Measurements from ENCODE around the gene NOS1AP. TPM values are rescaled to one million over a fixed set of nuclear protein-coding genes. Genes with fewer than 3 reads are reported as not detected.

The NOS1AP gene
- total RNA-seq, 1 experiment from 2014 or later: 2.6 TPM

DNA sequence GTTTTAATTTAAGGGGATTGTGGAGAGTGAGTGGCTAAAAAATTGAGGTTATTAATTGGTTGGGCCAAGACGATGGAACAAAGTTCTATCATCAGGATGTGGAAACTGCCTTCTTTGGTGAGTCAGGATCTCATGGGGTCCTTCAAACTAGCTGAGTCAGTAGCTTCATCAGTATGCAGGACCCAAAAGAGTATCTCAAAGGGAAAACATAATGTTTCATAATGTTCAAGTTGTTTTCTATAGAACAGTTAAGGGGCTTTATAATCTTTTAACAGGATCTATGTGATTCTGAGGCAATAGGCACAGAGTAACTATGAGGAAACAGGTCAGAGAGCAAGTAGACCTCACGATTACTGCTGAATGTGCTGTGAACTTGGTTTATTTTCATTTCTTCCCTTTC, 42.6 kb upstream of the NOS1AP start:
- TF ChIP-seq, protein P1, sequence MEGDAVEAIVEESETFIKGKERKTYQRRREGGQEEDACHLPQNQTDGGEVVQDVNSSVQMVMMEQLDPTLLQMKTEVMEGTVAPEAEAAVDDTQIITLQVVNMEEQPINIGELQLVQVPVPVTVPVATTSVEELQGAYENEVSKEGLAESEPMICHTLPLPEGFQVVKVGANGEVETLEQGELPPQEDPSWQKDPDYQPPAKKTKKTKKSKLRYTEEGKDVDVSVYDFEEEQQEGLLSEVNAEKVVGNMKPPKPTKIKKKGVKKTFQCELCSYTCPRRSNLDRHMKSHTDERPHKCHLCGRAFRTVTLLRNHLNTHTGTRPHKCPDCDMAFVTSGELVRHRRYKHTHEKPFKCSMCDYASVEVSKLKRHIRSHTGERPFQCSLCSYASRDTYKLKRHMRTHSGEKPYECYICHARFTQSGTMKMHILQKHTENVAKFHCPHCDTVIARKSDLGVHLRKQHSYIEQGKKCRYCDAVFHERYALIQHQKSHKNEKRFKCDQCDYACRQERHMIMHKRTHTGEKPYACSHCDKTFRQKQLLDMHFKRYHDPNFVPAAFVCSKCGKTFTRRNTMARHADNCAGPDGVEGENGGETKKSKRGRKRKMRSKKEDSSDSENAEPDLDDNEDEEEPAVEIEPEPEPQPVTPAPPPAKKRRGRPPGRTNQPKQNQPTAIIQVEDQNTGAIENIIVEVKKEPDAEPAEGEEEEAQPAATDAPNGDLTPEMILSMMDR (conservative IDR thresholded peaks at IDR 0.05; ENCODE audit: low read depth, low read length): no peak
- TF ChIP-seq EZH2phosphoT487 (IDR thresholded peaks at IDR 0.05; ENCODE audit: borderline replicate concordance, low read length) (no peak), EZH2 (IDR thresholded peaks at IDR 0.05; ENCODE audit: low read length, unreplicated experiment) (no peak)

DNA sequence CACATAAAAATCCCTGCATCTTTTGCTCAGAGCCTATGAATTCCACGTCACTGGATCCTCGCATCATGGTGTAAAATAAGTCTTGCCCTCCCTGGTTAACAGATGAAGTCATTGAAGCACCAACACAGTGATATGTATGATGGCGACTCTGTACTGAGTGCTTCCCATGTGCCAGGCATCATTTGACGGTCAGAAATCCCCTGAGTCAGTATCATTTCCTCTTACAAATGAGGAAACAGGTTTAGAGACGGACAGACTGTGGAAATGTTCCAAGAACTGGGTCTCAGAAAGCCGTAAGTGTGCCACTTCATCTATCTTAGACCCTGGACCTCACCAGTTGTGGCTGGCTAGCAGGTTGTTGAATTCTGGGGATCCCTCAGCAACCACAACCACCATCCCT, 40.8 kb upstream of the NOS1AP start:
- Histone ChIP-seq H2AFZ (ENCODE audit: low read length) (no peak overlapping the region), H3K27ac (ENCODE audit: low read length) (no peak overlapping the region), H3K9me3 (ENCODE audit: low read length) (no peaks in the 10 kb centered on the region), H3F3A (ENCODE audit: low read length, unreplicated experiment) (no peaks in the 10 kb centered on the region), H3K9ac (ENCODE audit: low read length) (no peak overlapping the region), H3K4me1 (ENCODE audit: insufficient read depth, low read length) (peaks cover 14% of the 10 kb centered on the region; the same call in 1 of the 2 replicates), H3K79me2 (ENCODE audit: low read length) (no peaks in the 10 kb centered on the region), H3K27me3 (ENCODE audit: low read length) (no peaks in the 10 kb centered on the region), H3K4me3 (ENCODE audit: low read length) (no peak overlapping the region), H3K9me2 (replicated peaks; ENCODE audit: low read length) (no peaks in the 10 kb centered on the region), H3K36me3 (ENCODE audit: low read depth, low read length) (no peaks in the 10 kb centered on the region), H4K20me1 (ENCODE audit: low read length) (no peaks in the 10 kb centered on the region), H3K4me2 (ENCODE audit: low read length) (no peak overlapping the region)
- CTCF ChIA-PET: no interaction called here
- BruUV-seq (replicated peaks): no TSS peak
- intact Hi-C loops (cut with micrococcal nuclease): no loop called here
- POLR2A ChIA-PET (ENCODE audit: unreplicated experiment): no interaction called here
- no peak for DNase-seq
- no peak for ATAC-seq
- TF ChIP-seq EZH2phosphoT487 (IDR thresholded peaks at IDR 0.05; ENCODE audit: borderline replicate concordance, low read length) (no peak), EZH2 (IDR thresholded peaks at IDR 0.05; ENCODE audit: low read length, unreplicated experiment) (no peak)
- TF ChIP-seq, protein P1 (conservative IDR thresholded peaks at IDR 0.05; ENCODE audit: low read depth, low read length): no peak

More for the DNA sequence above, 42.6 kb upstream of the NOS1AP start:
- Histone ChIP-seq H3K4me1 (ENCODE audit: insufficient read depth, low read length) (peaks cover 18% of the 10 kb centered on the region; the same call in 1 of the 2 replicates), H3K9me3 (ENCODE audit: low read length) (no peaks in the 10 kb centered on the region), H3K4me3 (ENCODE audit: low read length) (no peak overlapping the region), H3K4me2 (ENCODE audit: low read length) (no peak overlapping the region), H3K9ac (ENCODE audit: low read length) (no peak overlapping the region), H3K27ac (ENCODE audit: low read length) (no peak overlapping the region), H3K9me2 (replicated peaks; ENCODE audit: low read length) (no peaks in the 10 kb centered on the region), H3K36me3 (ENCODE audit: low read depth, low read length) (no peaks in the 10 kb centered on the region), H3K79me2 (ENCODE audit: low read length) (no peaks in the 10 kb centered on the region), H4K20me1 (ENCODE audit: low read length) (no peaks in the 10 kb centered on the region), H3K27me3 (ENCODE audit: low read length) (no peaks in the 10 kb centered on the region), H3F3A (ENCODE audit: low read length, unreplicated experiment) (no peaks in the 10 kb centered on the region), H2AFZ (ENCODE audit: low read length) (no peak overlapping the region)
- POLR2A ChIA-PET (ENCODE audit: unreplicated experiment): interaction anchor here (0.6 kb wide), 1 partner anchor 10 kb away, joined by 3 read pairs; no protein-coding TSS in a partner anchor
- CTCF ChIA-PET: no interaction called here
- no peak for ATAC-seq
- no TSS peak for BruUV-seq (replicated peaks)
- intact Hi-C loops (cut with micrococcal nuclease): no loop called here
- DNase-seq: no peak

DNA sequence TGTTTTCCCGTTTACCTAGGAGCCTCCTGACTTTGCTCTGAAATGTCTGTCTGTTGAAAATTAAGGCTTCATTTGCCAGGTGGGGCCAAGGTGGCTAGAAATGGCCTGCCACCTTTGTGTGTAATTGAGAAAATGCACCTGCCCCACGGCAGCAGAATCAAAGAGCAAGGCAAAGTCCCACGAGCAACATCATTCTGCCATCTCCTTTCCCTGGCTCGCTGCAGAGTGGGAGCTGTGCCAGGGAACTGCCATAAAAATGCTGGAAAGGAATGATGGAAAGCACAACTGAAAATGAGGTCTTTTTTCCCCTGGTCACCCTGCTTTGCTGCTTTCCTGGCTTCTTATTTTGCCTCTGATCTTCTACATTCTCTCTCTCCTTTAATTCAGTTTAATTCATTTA, 40.3 kb upstream of the NOS1AP start:
- no peaks in the 10 kb centered on the region for H3K27me3 ChIP-seq (ENCODE audit: low read length)
- H3F3A ChIP-seq (ENCODE audit: low read length, unreplicated experiment): no peaks in the 10 kb centered on the region
- intact Hi-C loops (cut with micrococcal nuclease): no loop called here
- no peaks in the 10 kb centered on the region for H3K79me2 ChIP-seq (ENCODE audit: low read length)
- ATAC-seq (no peak), DNase-seq (no peak)
- no peak for TF ChIP-seq EZH2 (IDR thresholded peaks at IDR 0.05; ENCODE audit: low read length, unreplicated experiment)
- TF ChIP-seq EZH2phosphoT487 (IDR thresholded peaks at IDR 0.05; ENCODE audit: borderline replicate concordance, low read length): no peak
- TF ChIP-seq, protein P1 (conservative IDR thresholded peaks at IDR 0.05; ENCODE audit: low read depth, low read length): no peak
- H4K20me1 ChIP-seq (ENCODE audit: low read length): no peaks in the 10 kb centered on the region
- H3K4me1 ChIP-seq (ENCODE audit: insufficient read depth, low read length): peaks cover 14% of the 10 kb centered on the region; the same call in 1 of the 2 replicates
- POLR2A ChIA-PET (ENCODE audit: unreplicated experiment): no interaction called here
- H3K4me3 ChIP-seq (ENCODE audit: low read length): no peak overlapping the region
- H3K36me3 ChIP-seq (ENCODE audit: low read depth, low read length): no peaks in the 10 kb centered on the region
- no peak overlapping the region for H3K27ac ChIP-seq (ENCODE audit: low read length)
- H2AFZ ChIP-seq (ENCODE audit: low read length): no peak overlapping the region
- no peak overlapping the region for H3K9ac ChIP-seq (ENCODE audit: low read length)
- H3K9me2 ChIP-seq (replicated peaks; ENCODE audit: low read length): no peaks in the 10 kb centered on the region
- no peak overlapping the region for H3K4me2 ChIP-seq (ENCODE audit: low read length)
- BruUV-seq (replicated peaks): no TSS peak
- H3K9me3 ChIP-seq (ENCODE audit: low read length): no peaks in the 10 kb centered on the region
- CTCF ChIA-PET: no interaction called here
